GM19452 (cell line): ENCODE results near the gene UBN2.

Source experiments
- ATAC-seq: cut with Tn5 transposase; IDR thresholded peaks from one replicate; pipeline ENCODE4 v1.9.1; 2021; ENCODE audit not compliant: unreplicated experiment

UBN2 gene

GRCh38 chr7:139231513-139232376 is 708 bp downstream of the UBN2 start:
- peak; percentile 37 for ATAC-seq

- ATAC-seq: no peak
Measured at GRCh38 chr7:139232377-139232717, 1.3 kb downstream of the UBN2 start.

- no peak for ATAC-seq
Measured at GRCh38 chr7:139232904-139233303, 1.9 kb downstream of the UBN2 start.

- no peak for ATAC-seq
Measured at GRCh38 chr7:139241258-139241657, 10.2 kb downstream of the UBN2 start.

- no peak for ATAC-seq
Measured at GRCh38 chr7:139242741-139243281, 11.8 kb downstream of the UBN2 start.

- ATAC-seq: no peak
Measured at GRCh38 chr7:139245401-139245800, 14.4 kb downstream of the UBN2 start.

GRCh38 chr7:139246494-139246893 is 15.5 kb downstream of the UBN2 start:
- no peak for ATAC-seq

- no peak for ATAC-seq
Measured at GRCh38 chr7:139246905-139247304, 15.9 kb downstream of the UBN2 start.

- no peak for ATAC-seq
Measured at GRCh38 chr7:139249179-139249810, 18.3 kb downstream of the UBN2 start.

- no peak for ATAC-seq
Measured at GRCh38 chr7:139252451-139252850, 21.4 kb downstream of the UBN2 start.

GRCh38 chr7:139254281-139254680 is 23.2 kb downstream of the UBN2 start:
- ATAC-seq: no peak

- ATAC-seq: no peak
Measured at GRCh38 chr7:139254728-139255127, 23.7 kb downstream of the UBN2 start.

- no peak for ATAC-seq
Measured at GRCh38 chr7:139255290-139255689, 24.3 kb downstream of the UBN2 start.

GRCh38 chr7:139259142-139259541 is 28.1 kb downstream of the UBN2 start:
- ATAC-seq: no peak

GRCh38 chr7:139264220-139264619 is 33.2 kb downstream of the UBN2 start:
- no peak for ATAC-seq

GRCh38 chr7:139265673-139266072 is 34.6 kb downstream of the UBN2 start:
- ATAC-seq: no peak

GRCh38 chr7:139271718-139272628 is 40.9 kb downstream of the UBN2 start:
- no peak for ATAC-seq

- ATAC-seq: no peak
Measured at GRCh38 chr7:139284252-139284896, 53.3 kb downstream of the UBN2 start.

- ATAC-seq: no peak
Measured at GRCh38 chr7:139286144-139286543, 55.1 kb downstream of the UBN2 start.

GRCh38 chr7:139292821-139293220 is 61.8 kb downstream of the UBN2 start:
- ATAC-seq: no peak

- ATAC-seq: no peak
Measured at GRCh38 chr7:139293534-139293933, 62.5 kb downstream of the UBN2 start.
